Right renal pelvis (tissue), 4 donors: ENCODE data around the gene RIOK3. TPM values are rescaled to one million over a fixed set of nuclear protein-coding genes. Genes with fewer than 3 reads are reported as not detected.

Source experiments
- DNase-seq, 4 donors: peaks; one replicate each; pipeline ENCODE4 v3.0.0-alpha.2; 2013; ENCODE audit warnings: low read depth in 4 of 4, low spot score in 3 of 4, missing footprints in 1 of 4
- polyA plus RNA-seq, 4 donors: library from polyadenylated mRNA; unstranded; fragments of 120-200 nt; gene quantifications; one replicate each; pipeline ENCODE4 v1.2.1, GENCODE V29; 2013; ENCODE audit not compliant: insufficient read length in 4 of 4

The RIOK3 gene
- polyA plus RNA-seq, 4 donors, result 67.5 to 83.7 (median 75.9) TPM

GRCh38 chr18:23524213-23524707, 71.2 kb downstream of the RIOK3 start:
- no peak for DNase-seq

- no peak for DNase-seq
Observed at GRCh38 chr18:23526501-23527063, 73.5 kb downstream of the RIOK3 start.

- no peak for DNase-seq
Observed at GRCh38 chr18:23528580-23529472, 75.7 kb downstream of the RIOK3 start.

- DNase-seq, result no peak
Observed at GRCh38 chr18:23529604-23530003, 76.5 kb downstream of the RIOK3 start.

- no peak for DNase-seq
Observed at GRCh38 chr18:23530195-23530594, 77.1 kb downstream of the RIOK3 start.

- no peak for DNase-seq
Observed at GRCh38 chr18:23531912-23532311, 78.8 kb downstream of the RIOK3 start.

Other genes starting within 250 kb of the RIOK3 start
- gene RMC1, start 50.2 kb downstream of the RIOK3 start, polyA plus RNA-seq, result 10 to 100 TPM; 22.9 to 27.6 (median 25.6) TPM
- gene NPC1, start 133.2 kb downstream of the RIOK3 start, polyA plus RNA-seq, result 10 to 100 TPM; 18.4 to 23.1 (median 20.2) TPM
- 1 to 10 TPM in 1 of 4 donors, under 1 TPM in 3; 0.47 to 1.2 (median 0.71) TPM for gene ANKRD29, start 209.6 kb downstream of the RIOK3 start, polyA plus RNA-seq
- gene LAMA3, start 236.2 kb downstream of the RIOK3 start, polyA plus RNA-seq, result 1 to 10 TPM; 1.8 to 2.2 (median 2.1) TPM